GM13976 (cell line): Measurements from ENCODE around the gene SPARC.

Experiments
- DNase-seq: peaks from one replicate; pipeline ENCODE4 v3.0.0; 2012; ENCODE audit warnings: low spot score
- CTCF ChIP-seq: IDR thresholded peaks from 2 replicates; pipeline ENCODE4 v1.5.1; 2012; ENCODE audit warnings: borderline replicate concordance, mild to moderate bottlenecking; ENCODE audit not compliant: insufficient read depth; ENCODE audit errors: extremely low read depth, missing control alignments, control extremely low read depth
- in situ Hi-C: fragments of 300-500 bp; cut with MboI; formaldehyde crosslinking; loops from one replicate; pipeline ENCODE4 v1.12.0; 2022; ENCODE audit warnings: low sequenced_read_pairs, mixed read lengths, inconsistent platforms; ENCODE audit not compliant: unreplicated experiment

The SPARC gene

GRCh38 chr5:151718153-151718552 is 31.4 kb upstream of the SPARC start:
- no peak for DNase-seq
- in situ Hi-C loops, result loop anchor here (10.0 kb wide), 1 partner anchor 53 kb away; no protein-coding TSS in a partner anchor
- no peak for TF ChIP-seq CTCF

GRCh38 chr5:151717416-151717815 is 30.7 kb upstream of the SPARC start:
- in situ Hi-C loops, result loop anchor here (10.0 kb wide), 1 partner anchor 53 kb away; no protein-coding TSS in a partner anchor
- no peak for DNase-seq
- TF ChIP-seq CTCF, result no peak

GRCh38 chr5:151709109-151709735 is 22.5 kb upstream of the SPARC start:
- no peak for DNase-seq
- in situ Hi-C loops, result no loop called here
- no peak for TF ChIP-seq CTCF

- DNase-seq, result no peak
- in situ Hi-C loops, result no loop called here
- TF ChIP-seq CTCF, result no peak
Measured at GRCh38 chr5:151708126-151708525, 21.4 kb upstream of the SPARC start.

- no peak for DNase-seq
- in situ Hi-C loops, result no loop called here
- TF ChIP-seq CTCF, result no peak
Measured at GRCh38 chr5:151707567-151707966, 20.9 kb upstream of the SPARC start.

- in situ Hi-C loops, result no loop called here
- TF ChIP-seq CTCF, result no peak
- no peak for DNase-seq
Measured at GRCh38 chr5:151706906-151707305, 20.2 kb upstream of the SPARC start.

GRCh38 chr5:151703780-151704179 is 17.1 kb upstream of the SPARC start:
- DNase-seq, result no peak
- no peak for TF ChIP-seq CTCF

More at GRCh38 chr5:151703780-151704179, 17.1 kb upstream of the SPARC start:
- in situ Hi-C loops, result no loop called here
